Frontal cortex (tissue), 4 donors: ENCODE results near the gene RNF130. TPM values are rescaled to one million over a fixed set of nuclear protein-coding genes. Genes with fewer than 3 reads are reported as not detected.

ENCODE experiments used
- DNase-seq, 2 donors: peaks; one replicate each; pipeline ENCODE4 v3.0.0; 2012; ENCODE audit warnings: low spot score in 2 of 2
- FAIRE-seq: peaks from 2 replicates; lab custom pipeline; 2012; peaks lifted over from hg19 to GRCh38; lab: Jason Lieb, UNC
- total RNA-seq: library from RNA; depleted of rRNA; stranded (reverse); fragments of >200 nt; gene quantifications from one replicate; pipeline ENCODE4 v1.2.3, GENCODE V29; 2014
- donor health status: control.
- donor health status: control.
- donor health status: control.

Gene RNF130
- total RNA-seq, 1 donor from 2014 or later, result 56.7 TPM

DNA sequence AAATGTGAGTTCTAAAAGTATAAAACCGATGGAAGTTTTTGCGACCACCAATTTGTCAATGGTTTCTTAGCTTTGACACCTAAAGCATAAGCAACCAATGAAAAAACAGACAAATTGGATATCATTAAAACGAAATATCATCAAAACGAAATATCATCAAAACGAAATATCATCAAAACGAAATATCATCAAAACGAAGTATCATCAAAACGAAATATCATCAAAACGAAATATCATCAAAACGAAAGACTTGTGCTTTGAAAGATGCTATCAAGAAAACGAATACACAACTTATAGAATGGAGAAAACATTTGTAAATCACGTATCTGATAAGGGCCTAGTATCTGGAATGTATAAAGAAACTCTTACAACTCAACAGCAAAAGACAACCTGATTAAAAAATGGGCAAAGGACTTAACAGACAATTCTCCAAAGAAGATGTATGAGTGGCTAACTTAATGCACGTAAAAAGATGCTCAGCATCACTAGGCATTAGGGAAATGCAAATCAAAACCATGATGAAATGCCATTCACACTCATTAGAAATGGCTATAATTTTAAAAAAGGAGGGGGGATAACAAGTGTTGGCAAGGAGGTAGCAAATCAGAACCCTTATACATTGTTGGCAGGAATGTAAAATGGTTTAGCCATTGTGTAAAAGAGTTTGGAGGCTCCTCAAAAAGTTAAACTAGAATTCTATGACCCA, 134.4 kb downstream of the RNF130 start:
- no peak for DNase-seq
- peak; percentile 84 for FAIRE-seq

- DNase-seq, result no peak
Measured at GRCh38 chr5:179930788-179931473, 140.6 kb downstream of the RNF130 start.

DNA sequence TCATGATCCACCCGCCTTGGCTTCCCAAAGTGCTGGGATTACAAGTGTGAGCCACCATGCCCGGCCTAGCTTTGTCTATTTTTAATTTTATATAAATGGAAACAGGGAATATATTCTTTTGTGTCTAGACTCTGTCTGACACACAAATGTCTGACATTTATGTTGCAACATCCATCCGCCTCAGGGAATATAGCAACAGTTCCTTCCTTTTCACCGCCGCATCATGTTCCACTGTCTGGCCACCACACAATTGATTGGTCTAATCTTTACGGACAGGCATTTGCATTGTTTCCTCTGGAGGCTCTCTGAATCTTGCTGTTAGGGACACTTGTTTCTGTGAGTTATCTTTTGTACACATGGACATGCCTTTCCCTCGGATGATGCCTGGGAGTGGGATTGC, 143.7 kb downstream of the RNF130 start:
- DNase-seq (no peak), FAIRE-seq (no peak)

More at GRCh38 chr5:179930788-179931473, 140.6 kb downstream of the RNF130 start:
- no peak for FAIRE-seq

- no peak for FAIRE-seq
- no peak for DNase-seq
Measured at GRCh38 chr5:179926657-179927056, 144.9 kb downstream of the RNF130 start.

DNA sequence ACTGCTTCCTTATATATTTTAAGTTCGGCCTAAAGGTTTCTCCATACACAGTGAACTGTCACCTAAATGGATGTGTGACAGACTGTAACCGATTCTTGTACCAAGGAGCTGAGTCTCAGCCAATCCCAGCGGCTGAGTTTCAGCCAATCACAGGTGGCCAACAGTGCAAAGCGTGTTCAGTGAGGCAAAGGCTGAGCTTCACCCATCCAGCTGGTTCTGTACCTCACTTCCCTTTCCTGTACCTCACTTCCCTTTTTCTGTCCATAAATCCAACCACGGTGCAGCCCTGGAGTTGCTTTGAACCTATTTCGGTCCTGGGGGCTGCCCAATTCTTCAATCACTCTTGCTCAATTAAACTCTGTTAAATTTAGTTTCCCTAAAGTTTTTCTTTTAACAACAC, 148.1 kb downstream of the RNF130 start:
- no peak for FAIRE-seq
- DNase-seq, result no peak

DNA sequence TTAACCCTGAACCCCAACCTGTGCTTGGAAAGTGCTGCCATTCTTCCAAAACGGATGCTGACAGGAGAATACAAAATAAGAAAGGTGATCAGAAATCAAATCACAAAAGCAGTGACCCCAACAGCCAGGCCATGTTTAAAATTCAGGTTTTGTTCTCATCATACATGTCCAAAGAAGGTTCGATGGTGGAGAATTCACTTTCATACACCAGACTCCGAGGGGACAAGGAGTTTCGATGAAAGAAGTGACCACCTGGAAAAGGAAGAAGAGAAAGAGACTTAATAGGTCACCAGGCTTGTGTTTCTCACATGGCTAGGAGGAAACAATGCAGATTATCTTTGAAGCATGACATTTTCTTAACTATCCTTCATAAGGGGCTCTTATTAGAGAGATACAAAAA, 151.4 kb downstream of the RNF130 start:
- DNase-seq, result no peak
- FAIRE-seq, result no peak

DNA sequence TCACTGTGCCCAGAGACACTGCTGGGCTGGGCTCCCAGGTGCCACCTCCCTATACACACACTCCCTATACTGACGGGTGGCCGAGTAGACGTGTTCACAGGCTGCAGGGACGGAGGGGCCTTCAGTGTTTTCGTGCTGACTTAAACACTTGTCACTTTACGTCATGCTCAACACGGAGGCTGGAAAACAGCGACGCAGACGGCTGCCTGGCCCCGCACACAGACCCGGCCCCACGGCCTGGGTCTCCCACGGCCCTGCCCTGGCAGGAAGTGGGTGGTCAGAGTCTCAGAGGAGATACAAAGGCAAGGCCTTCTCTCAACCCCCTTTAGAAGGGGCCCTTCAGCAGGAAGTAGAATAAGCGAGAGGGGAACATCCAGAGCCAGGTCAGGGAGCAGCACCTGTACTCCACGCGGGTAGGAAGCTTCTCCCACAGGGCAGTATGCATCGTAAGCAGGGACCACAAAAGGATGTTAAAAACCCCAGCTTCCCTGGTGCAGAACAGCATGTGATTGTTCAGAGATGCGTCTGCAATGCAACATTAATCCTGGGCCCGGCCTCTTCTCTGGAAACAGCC, 152.0 kb downstream of the RNF130 start:
- no peak for FAIRE-seq
- DNase-seq, result no peak

DNA sequence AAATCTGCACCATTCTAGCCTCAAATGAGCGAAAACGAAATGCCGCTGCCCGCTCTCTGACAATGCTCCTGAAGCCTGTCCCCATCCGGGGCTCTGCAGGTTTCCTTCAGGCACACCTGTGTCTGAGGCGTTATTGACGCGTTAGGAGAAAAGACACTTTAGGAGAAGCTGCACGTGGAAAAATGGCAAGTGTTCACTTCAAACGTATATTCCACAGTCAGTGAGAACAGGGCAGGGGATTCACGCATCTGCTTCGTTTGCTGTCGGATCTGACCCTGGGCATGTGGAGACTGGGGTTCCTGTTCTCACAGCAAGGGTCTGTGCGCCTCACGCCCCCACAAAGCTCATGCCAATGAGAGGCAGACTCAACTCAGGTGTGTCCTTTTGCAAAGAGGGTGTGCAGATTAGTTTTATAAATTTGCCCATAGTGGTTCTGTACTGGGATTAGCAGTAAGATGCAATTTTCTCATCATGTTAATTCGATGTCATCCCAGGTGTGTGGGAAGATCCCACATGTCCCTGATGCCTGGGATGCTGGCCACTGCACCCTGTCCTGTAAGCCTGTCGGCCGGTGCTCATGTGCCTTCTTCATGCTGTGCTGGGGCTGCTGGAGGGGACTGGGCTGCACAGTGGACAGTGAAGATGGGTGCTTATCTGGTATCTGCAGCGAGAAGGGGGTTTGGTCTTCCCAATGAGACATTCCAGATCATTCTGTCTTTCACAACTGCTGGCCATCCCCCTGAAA, 152.6 kb downstream of the RNF130 start:
- FAIRE-seq, result no peak
- DNase-seq, result no peak

DNA sequence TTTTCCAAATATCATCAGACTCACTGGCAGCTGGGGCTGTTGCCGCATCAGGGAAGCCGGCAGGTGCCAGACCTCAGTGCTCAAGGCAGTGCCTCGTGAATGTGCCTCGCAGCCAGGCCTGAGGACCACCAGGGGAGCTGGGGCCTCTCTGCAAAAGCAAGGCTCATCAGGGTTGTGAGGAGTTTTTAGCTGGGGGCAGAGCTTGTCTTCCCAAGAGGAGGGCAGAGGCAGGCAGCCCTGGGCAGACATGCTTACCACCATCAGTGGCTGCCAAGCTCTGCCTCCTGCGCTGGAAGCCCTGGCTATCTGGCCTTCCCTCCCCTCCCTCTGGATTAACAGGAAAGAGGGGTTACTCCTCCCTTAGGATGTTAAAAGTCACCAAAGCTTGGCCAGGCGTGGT, 155.0 kb downstream of the RNF130 start:
- no peak for FAIRE-seq
- no peak for DNase-seq

DNA sequence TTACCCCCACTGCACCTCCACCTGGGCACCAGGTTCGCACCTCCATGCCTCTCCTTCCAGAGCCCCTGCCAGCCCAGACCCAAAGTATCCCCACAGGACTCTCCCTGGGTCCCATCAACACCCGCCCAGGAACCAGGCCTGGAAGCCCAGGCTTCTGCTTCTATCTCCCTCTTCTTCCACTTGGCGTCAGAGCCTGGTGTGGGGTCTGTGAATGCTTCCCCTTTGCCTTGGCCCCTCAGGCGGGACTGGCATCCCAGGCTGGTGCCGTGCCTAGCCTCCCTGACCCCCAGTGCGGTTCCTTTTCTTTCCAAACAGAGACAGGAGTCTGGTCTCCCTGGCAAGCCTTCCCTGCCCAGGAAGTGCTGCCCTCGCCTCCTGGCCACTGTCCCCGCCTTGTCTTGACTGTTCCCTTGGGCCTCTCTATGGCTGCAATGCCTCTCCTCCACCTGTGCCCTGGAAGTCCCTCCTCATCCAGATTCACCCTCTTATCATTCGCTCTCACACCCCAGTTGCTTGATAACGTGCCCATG, 156.1 kb downstream of the RNF130 start:
- FAIRE-seq, result no peak

DNA sequence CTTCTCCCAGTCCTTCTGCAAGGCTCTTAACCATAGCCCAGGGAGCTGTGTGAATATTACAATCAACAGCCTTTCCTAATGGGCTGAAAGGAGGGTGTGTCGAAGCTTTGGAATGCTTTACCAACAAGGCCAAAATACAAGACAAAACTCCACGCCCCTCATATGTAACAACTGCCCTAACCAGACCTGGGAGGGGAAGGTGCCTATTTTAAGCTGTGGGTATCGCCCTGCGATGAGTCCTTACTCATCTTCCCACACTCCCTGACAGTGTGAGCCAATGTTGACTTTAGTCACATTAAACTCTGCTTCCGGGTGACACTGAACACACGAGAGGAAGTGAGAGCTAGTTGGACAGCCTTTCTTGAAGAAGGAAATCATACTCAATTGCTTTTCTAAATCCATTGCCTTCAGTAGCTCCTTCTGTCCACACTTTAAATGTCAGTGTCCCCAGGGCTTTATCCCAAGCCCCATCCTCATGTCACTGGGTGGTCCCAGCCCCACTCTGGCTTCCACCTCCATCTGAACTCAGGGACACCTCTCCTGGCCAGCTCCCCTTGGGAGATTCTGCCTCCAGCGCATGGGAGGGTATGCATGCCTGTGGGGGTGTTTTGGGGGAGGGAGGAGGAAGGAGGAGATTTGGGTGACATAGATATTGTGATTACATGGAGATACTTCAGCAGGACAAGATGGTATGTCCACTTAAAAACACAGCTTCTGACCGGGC, 157.4 kb downstream of the RNF130 start:
- no peak for FAIRE-seq
- no peak for DNase-seq

More for the DNA sequence above, 156.1 kb downstream of the RNF130 start:
- DNase-seq, result no peak

GRCh38 chr5:179913461-179913860, 158.1 kb downstream of the RNF130 start:
- FAIRE-seq (no peak), DNase-seq (no peak)

DNA sequence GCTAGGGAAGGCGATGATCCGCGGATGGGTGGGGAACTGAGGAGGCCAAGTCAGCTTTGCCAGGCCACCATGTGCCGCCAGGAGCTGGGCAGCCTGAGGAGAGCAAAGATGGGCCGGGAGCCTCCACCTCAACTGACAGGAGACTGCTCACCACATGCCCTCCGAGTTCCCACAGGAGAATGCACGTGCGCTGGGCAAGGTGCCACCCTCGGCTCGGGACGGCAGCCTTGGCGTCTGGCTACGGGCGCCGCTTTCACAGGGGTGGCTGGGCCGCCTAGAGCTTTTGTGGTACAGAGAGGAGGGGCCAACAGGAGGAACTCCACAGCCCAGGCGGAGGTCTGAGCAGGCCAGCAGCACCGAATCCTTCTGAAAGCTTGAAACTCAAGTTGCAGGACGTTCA, 158.6 kb downstream of the RNF130 start:
- no peak for DNase-seq

GRCh38 chr5:179912386-179912785, 159.2 kb downstream of the RNF130 start:
- FAIRE-seq (no peak), DNase-seq (no peak)

More for the DNA sequence above, 158.6 kb downstream of the RNF130 start:
- FAIRE-seq, result no peak

- DNase-seq (no peak), FAIRE-seq (no peak)
Measured at GRCh38 chr5:179909224-179909623, 162.3 kb downstream of the RNF130 start.

DNA sequence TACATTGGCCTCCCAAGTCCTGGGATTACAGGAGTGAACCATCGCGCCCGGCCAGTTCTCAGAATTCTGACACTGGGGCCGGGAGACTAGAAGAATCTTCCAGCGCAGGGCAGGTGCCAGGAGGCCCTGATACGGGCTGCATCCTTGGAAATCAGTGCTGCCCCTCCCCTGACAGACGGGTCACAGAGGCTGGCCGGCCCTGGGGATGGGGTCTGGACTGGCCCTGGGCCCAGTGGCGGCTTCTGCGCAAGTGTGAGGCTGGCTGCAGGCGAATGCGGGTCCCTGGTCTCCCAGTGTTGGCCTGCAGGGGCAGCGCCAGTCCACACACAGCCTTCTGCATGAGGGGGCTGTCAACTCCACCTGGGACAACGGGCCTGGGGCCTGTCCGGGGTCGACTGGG, 163.0 kb downstream of the RNF130 start:
- DNase-seq (no peak), FAIRE-seq (no peak)

DNA sequence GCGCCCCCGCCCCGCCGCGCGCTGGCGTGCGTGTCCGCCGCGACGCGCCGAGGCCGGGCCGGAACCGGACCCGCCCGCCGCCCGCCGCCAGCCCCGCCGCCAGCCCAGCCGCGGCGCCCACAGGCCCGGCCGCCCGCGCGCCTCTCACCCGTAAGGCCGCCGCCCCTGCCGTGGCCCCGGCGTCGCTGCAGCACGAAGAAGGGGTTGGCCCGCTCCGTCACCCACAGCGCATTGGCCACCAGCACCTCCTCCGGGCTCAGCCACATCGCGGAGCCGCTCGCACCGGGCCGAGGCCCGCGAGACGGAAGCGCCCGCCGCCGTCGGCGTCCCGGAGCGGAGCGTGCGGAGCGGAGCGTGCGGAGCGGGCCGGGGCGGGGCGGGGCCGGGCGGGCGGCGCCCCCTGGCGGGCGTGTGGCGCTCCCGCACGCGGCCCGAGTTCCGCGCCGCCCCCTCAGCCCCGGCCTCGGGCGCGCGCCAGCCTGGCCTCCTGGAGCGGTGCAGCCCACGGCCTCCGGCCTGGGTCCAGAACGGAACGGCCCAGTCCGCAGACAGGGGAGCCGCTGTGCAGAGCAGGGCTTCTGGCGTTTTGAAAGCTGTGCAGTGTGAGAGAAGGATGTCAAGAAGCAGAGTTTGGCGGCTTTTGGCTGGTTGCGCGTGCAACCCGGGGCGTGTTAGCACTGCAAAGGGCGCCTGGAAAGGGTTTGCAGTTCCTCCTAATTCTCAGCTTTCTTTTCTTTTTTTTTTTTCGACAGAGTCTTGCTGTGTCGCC, 163.8 kb downstream of the RNF130 start, which contains the start of gene TBC1D9B:
Gene TBC1D9B (minus strand): TSS at position 342 of the 769 bp plus-strand sequence. CDS start 76 bp downstream, at position 266.
- FAIRE-seq (no peak), DNase-seq (peak; percentile 86 to 87)

DNA sequence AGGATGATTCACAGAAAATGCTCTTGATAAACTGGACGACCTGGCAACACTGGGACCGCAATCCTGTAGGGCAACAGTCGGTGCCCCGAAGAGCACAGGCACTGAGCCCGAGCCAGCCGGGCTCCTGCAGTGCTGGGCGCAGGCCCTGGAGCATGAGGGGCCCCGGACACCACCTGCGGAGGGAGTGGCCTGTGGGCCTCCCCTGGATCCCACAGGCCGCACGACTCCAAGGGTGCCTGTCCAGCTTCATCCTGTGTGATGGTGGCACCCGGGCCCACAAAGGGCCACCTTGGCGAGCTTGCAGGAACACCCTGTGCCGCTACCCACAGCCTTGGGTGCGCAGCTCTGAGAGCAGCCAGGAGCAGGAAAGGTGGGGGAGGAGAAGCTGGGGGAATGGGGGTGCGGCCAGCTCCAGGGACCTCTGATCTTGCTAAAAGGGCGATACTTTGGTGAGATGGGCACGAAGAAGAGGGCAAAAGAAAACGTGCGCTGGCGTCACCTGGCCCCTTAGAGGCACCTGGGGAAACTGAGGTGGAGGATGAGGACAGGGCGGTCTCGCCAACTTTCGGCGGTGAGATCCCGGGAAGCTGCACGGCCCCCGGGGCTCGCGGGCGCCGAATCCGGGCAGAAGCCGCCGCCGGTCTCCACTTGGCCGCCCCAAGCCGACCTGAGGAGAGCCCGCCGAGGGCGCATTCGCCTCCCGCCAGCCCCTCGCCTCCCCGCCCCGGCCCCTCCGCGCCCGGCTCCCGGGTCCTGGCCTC, 164.6 kb downstream of the RNF130 start:
- no peak for DNase-seq
- no peak for FAIRE-seq
